Ovary (tissue), 3 donors: ENCODE measurements around the gene ATP10B.

Experiments used
- EP300 ChIP-seq: sonication (generic); formaldehyde crosslinking; IDR thresholded peaks from one replicate; pipeline ENCODE4 v1.6.1; 2017; ENCODE audit warnings: antibody characterized with exemption
- TF ChIP-seq, protein P1 (sequence below), 3 donors: fragments of 450-650 bp in 2 of 3; fragments of 200-600 bp in 1 of 3; IDR thresholded peaks; one replicate each; pipeline versions ENCODE4 v1.5.1 to v1.8.0; 2016 to 2022; ENCODE audit warnings: antibody characterized with exemption in 3 of 3, mild to moderate bottlenecking in 1 of 3
- donor health status: DM: no; HTN: no; CAD: no.

DNA sequence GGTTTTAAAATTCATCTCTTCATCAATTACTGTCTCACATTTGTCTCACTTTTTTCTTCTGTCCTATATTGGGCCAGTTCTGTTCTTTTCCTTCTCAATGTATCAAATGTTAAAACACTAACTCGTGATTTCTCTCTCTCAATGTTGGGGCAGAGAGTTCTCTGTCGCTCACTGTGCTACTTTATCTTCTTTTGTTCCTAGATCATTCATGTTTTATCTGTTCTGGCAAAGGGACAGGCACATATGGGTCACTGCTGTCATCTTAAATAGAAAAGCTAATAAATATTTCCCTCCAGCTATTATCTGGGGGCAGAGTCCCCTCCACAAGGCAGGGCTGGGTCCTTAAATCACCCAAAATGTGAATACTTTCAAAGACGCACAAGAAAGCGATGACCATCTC lies 216.3 kb downstream of the ATP10B start:
- TF ChIP-seq, protein P1, sequence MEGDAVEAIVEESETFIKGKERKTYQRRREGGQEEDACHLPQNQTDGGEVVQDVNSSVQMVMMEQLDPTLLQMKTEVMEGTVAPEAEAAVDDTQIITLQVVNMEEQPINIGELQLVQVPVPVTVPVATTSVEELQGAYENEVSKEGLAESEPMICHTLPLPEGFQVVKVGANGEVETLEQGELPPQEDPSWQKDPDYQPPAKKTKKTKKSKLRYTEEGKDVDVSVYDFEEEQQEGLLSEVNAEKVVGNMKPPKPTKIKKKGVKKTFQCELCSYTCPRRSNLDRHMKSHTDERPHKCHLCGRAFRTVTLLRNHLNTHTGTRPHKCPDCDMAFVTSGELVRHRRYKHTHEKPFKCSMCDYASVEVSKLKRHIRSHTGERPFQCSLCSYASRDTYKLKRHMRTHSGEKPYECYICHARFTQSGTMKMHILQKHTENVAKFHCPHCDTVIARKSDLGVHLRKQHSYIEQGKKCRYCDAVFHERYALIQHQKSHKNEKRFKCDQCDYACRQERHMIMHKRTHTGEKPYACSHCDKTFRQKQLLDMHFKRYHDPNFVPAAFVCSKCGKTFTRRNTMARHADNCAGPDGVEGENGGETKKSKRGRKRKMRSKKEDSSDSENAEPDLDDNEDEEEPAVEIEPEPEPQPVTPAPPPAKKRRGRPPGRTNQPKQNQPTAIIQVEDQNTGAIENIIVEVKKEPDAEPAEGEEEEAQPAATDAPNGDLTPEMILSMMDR (IDR thresholded peaks at IDR 0.05), result no peak
- no peak for TF ChIP-seq EP300
